Measurements from ENCODE around the gene MAGI1.

The MAGI1 gene

GRCh38 chr3:65772758-65773157 lies 266.0 kb downstream of the MAGI1 start:
- TF ChIP-seq GLIS3 (CRISPR knock-in tag; IDR thresholded peaks at IDR 0.05), result no peak
- TF ChIP-seq CSDC2 (CRISPR knock-in tag; IDR thresholded peaks at IDR 0.05), result no peak
- TF ChIP-seq TSHZ2 (CRISPR knock-in tag; IDR thresholded peaks at IDR 0.05), result no peak
- TF ChIP-seq OSR1 (CRISPR knock-in tag; IDR thresholded peaks at IDR 0.05), result no peak
- no peak for TF ChIP-seq PATZ1 (CRISPR knock-in tag; IDR thresholded peaks at IDR 0.05; ENCODE audit: borderline replicate concordance)
- TF ChIP-seq ZNF8 (CRISPR knock-in tag; IDR thresholded peaks at IDR 0.05), result no peak
- TF ChIP-seq ESRRG (CRISPR knock-in tag; IDR thresholded peaks at IDR 0.05), result no peak
- TF ChIP-seq ISL1 (CRISPR knock-in tag; IDR thresholded peaks at IDR 0.05), result no peak
- TF ChIP-seq ZNF565 (CRISPR knock-in tag; conservative IDR thresholded peaks at IDR 0.05; ENCODE audit: low read depth), result no peak
- no peak for TF ChIP-seq ZC3H10 (CRISPR knock-in tag; IDR thresholded peaks at IDR 0.05)
- no peak for TF ChIP-seq PPARA (CRISPR knock-in tag; IDR thresholded peaks at IDR 0.05; ENCODE audit: borderline replicate concordance)
- TF ChIP-seq ZFP30 (CRISPR knock-in tag; IDR thresholded peaks at IDR 0.05), result no peak
- no peak for TF ChIP-seq CSRNP3 (CRISPR knock-in tag; IDR thresholded peaks at IDR 0.05)
- no peak for TF ChIP-seq ZNF70 (CRISPR knock-in tag; IDR thresholded peaks at IDR 0.05)
- no peak for ATAC-seq

- ATAC-seq, result no peak
Observed at GRCh38 chr3:65767551-65767950, 271.2 kb downstream of the MAGI1 start.

More at GRCh38 chr3:65767551-65767950, 271.2 kb downstream of the MAGI1 start:
- TF ChIP-seq POU6F1 (CRISPR knock-in tag; IDR thresholded peaks at IDR 0.05; ENCODE audit: borderline replicate concordance, low read depth) (no peak), RARB (CRISPR knock-in tag; IDR thresholded peaks at IDR 0.05) (no peak), SNAI2 (CRISPR knock-in tag; IDR thresholded peaks at IDR 0.05) (no peak), CREB5 (CRISPR knock-in tag; IDR thresholded peaks at IDR 0.05; ENCODE audit: low read depth) (no peak), ZNF565 (CRISPR knock-in tag; conservative IDR thresholded peaks at IDR 0.05; ENCODE audit: low read depth) (no peak), CSRNP3 (CRISPR knock-in tag; IDR thresholded peaks at IDR 0.05) (no peak), ZC3H10 (CRISPR knock-in tag; IDR thresholded peaks at IDR 0.05) (no peak), ISL1 (CRISPR knock-in tag; IDR thresholded peaks at IDR 0.05) (no peak), TSHZ2 (CRISPR knock-in tag; IDR thresholded peaks at IDR 0.05) (no peak), CSDC2 (CRISPR knock-in tag; IDR thresholded peaks at IDR 0.05) (no peak), ZNF8 (CRISPR knock-in tag; IDR thresholded peaks at IDR 0.05) (no peak), BACH2 (CRISPR knock-in tag; IDR thresholded peaks at IDR 0.05; ENCODE audit: borderline replicate concordance) (no peak), TOX (CRISPR knock-in tag; IDR thresholded peaks at IDR 0.05; ENCODE audit: borderline replicate concordance) (no peak), PATZ1 (CRISPR knock-in tag; IDR thresholded peaks at IDR 0.05; ENCODE audit: borderline replicate concordance) (no peak), ZNF70 (CRISPR knock-in tag; IDR thresholded peaks at IDR 0.05) (no peak), ZFP3 (CRISPR knock-in tag; IDR thresholded peaks at IDR 0.05) (no peak), OSR1 (CRISPR knock-in tag; IDR thresholded peaks at IDR 0.05) (no peak), ZFP30 (CRISPR knock-in tag; IDR thresholded peaks at IDR 0.05) (no peak), ARNTL (CRISPR knock-in tag; IDR thresholded peaks at IDR 0.05; ENCODE audit: borderline replicate concordance, low read depth) (no peak)
